ENCODE measurements around the gene SDC1.
A peak's percentile ranks its signal among the peaks of the same experiment; 100 is the strongest.

The SDC1 gene

DNA sequence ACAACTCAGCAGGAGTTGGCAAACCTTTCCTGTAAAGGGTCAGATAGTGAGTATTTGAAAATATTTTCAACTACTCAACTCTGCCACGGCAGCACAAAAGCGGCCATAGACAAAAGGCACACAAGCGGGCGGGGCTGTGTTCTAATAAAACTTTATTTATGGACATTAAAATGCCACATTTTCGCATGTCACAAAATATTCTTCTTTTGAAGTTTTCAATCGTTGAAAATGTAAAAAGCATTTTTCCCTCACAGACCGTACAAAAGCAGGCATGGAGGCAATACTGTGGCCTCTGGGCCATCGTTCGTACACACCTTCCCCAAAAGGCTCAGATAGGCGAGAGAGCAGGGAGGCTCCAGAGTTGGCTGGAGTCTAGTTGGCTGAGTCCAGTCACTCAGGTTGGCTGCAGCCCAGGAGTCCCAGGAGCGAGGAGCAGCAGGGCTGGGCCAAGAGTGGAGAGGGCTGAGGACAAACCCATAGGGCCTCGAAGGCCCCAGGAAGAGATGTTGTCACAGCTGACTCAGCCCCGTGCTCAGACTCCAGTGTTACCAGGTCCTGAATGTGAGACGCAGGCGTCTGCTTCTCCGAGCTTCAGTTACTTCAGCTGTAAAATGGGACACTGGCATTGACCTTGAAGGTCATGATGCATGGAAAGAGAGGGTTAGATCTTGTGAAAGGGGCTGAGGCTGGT, 42.5 kb downstream of the SDC1 start:
- DNase-seq = peak in 1 of 2 experiments; percentile 68

DNA sequence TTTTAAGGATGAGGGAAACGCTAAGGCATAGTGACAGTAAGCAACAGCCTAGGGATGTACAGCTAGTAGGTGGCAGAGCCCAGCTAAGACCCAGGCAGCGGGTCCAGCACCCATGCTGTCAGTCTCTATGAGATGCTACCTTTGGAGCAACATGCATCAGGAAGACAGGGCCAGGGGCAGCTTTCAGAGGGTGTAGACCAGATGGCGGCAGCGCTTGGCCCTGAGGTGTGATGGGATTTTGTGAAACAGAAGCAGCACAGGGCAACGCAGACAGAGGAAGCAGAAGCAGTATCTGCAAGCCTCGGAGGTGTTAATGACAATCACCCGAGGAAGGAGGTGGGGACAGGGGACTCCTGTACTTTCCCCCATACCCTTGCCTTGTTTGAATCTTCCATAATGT, 43.2 kb downstream of the SDC1 start:
- DNase-seq = no peak

DNA sequence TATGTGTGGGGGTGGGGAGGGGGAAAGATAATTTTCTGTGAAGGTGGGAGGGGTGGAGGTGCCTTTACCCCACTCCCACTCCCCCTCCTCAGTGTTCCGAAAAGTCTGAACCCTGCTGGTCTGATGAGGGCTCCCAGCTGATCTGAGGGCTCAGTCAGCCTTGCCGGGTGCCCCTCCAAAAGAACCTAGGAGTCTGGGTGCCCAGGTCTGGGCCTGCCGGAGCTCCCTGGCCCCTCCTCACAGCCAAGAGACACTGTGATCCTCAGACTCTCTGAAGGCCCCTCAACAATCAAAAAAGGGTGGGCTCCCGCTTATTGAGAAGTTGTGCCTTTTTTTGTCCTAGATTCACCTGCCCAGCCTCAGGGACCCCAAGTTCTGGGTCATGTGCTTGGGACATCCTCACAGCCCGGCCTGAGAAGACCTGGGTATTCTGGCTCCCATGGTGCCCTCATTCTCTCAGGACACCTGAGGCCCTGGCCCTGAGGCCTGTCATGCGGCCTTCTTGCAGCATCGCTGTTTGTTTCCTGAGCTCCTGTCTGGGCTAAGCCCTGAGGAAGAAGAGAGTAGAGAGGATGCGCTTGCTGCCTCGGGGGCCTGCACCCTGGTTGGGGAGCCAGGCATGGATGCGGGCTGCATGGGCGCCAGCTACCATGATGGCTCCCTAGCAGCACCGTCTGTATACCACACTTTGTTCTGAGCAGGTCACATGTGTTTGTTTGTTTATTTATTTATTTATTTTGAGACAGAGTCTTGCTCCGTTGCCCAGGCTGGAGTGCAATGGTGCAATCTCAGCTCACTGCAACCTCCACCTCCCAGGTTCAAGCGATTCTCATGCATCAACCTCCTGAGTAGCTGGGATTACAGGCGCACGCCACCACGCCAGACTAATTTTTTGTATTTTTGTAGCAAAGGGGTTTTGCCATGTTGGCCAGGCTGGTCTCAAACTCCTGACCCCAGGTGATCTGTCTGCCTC, 44.0 kb downstream of the SDC1 start:
- no peak for DNase-seq

DNA sequence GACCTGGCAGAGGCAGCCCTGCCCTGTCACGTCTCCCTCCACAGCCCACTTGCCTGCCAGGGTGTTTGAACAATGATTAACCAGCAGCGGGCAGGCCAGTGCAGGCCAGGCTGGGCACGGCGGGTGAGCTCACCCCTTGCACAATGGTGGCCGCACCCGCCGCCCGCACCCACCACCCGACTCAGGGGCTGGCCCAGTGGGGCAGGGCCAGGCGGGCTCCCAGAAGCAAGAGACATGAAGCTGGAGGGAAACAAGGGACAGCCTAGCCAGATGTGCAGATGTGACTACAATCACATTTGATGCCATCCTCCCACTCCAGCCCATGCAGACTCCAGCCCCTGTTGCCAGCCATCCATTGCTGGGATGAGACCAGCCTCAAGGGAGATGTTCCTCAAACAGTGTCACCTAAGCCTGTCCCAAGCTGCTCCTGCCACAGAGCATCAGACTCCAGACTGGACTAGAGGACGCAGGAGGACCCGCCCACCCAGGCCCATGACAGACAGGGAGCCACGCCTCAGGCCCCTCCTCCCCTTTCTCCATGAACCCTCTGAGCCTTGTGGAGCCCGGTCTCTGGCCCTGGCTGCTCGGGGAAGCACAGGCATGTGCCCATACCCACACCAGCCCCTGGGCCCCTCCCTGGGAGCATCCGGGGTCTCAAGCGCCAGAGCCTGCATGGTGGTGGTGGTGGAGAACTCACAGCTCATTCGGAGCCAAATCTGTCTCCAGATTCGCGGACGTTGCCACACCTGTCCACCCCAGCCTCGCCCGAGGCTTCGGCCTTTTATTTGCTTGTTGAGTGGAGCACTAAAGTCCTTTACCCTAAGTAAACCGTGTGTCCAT, 45.0 kb downstream of the SDC1 start:
- DNase-seq = no peak

DNA sequence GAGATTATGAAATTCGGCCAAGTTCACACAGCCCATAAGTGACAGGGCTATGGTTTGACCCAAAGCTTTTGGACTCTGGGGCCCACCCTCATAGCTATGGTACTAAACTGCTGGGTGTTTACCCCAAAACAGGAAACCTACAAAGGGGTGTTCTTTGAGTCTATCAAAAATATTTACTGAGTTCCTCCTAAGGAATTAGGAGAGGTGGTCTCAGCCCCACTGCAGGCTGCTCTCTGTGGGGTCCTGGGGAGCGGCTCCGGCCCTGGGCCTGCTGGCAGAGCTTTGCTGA, 45.5 kb downstream of the SDC1 start:
- no peak for DNase-seq

DNA sequence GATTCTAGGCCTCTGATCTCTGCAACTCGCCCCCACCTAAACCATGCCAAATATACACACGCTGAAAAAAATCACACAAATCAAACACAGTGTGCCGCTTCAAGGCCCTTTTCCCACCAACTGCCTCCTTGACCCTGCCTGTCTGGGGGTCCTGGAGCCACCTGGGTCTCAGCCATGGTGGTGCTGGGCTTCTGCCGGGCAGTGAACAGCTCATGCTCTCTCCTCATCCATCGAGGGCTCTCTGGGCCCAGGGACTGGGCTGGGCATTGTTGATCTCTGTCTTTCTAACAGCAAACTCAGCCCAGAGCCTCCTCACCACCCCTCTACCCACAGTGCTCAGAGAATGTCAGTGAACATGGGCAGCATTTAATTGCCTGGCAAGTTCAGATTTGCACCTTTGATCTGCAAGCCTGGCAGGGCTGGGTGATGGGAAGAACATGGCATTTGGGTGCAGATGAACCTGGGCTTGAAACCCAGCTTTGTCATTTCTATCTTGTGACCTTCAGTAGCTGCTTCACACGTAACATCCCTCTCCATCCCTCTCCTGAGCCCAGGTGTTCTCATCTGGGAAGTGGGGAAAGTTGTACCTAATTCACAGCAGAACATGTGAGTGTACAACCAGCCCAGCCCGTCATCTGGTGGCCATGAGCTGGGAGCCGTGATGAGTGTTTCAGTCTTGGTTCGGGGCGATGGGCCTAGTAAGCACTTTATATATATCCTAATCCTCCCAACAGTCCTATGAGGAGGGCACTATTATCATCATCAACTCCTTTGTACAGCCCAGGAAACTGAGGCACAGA, 46.1 kb downstream of the SDC1 start:
- no peak for DNase-seq

DNA sequence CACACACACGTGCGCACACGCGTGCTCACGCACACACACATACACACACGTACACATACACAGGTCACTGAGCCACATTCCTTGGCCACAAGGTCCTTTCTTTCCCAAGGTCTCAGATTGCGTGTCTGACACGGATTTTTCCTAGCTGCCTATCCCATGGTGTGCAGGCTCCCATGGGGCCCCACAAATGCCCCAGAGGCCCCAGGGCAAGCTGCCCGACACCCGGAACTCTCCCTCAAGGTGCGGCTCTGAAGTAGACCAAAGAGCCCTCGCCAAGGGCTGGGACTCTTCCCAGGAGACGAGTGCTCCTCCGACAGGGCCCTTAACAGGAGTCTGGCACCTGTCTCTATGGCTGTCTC, 46.7 kb downstream of the SDC1 start:
- DNase-seq = no peak

DNA sequence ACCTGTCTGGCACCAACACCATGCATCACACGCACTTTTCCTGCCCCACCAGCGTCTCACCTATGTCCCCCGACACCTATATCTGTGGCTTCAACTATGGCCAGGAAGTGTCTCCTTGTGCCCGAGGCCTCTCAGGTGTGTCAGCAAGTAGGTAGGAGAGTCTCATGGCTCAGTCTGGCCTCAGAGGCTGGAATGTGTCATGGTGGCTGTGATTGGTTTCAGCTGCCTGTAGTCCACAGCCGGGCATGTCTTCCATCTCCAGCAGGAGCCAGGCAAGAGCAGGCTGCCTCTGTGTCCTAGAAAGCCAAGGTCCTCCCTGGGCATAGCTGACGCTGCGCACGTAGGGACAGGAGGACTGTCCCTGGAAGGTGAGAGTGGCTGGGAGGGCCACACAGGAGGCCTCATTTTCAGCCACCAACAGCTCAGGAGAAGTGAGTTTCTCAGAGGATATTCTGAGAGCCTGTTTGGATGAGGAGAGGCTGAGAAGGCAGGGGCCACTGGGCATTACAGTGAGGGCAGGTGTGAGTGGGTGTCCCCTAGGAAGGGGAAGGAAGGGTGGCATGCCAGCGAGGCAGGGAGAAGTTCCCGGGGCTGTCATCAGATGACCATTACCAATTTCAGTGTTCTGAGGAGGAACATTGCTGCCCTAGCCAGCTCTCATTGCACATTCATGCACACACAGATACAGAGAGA, 47.2 kb downstream of the SDC1 start:
- DNase-seq = no peak

DNA sequence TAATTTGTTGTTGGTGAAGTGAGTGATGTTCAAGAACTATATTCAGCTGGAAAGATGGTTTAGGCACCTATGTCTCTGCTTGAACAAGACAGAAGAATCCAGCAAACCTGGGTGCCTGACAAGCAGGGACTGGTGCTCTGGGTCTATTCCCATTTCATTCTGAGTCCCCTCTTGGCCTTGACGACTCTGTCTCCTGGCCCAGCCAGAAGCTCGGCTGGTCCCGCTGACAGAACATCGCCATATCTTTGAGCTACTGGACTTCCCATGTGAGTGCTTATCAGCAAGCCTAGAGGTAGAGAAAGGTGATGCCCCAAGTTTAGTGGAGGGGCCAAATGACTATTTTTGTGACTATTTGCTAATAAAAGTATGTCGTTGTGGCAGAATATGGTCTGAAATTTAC, 48.2 kb downstream of the SDC1 start:
- no peak for DNase-seq

DNA sequence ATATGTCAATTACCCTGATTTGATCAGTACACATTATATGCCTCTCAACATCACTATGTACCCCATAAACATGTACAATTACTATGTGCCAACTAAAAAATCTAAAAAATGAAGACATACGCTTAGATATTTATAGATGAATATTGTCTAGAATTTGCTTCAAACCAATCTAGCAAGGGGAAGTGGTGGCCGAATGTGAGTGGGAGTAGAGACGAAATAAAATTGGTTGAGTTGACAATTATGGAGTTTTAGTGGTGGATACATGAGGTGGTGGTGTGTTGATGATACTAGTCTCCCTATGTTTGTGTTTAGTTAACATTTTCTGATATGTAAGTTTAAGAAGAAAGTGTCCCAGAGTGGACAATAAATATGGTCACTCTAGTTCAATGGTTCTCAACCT, 49.0 kb downstream of the SDC1 start:
- no peak for DNase-seq

DNA sequence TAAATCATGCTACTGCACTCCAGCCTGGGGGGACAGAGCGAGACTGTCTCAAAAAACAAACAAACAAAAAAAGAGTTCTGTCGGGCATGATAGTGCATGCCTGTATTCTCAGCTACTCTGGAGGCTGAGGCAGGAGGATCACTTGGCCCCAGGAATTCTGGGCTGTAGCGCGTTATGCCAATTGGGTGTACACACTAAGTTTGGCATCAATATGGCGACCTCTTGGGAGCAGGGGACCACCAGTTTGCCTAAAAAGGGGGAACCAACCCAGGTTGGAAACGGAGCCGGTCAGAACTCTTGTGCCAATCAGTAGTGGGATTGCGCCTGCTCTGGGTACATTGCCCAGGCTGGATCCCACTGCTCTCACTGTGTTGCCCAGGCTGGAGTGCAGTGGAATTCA, 49.7 kb downstream of the SDC1 start:
- no peak for DNase-seq

DNA sequence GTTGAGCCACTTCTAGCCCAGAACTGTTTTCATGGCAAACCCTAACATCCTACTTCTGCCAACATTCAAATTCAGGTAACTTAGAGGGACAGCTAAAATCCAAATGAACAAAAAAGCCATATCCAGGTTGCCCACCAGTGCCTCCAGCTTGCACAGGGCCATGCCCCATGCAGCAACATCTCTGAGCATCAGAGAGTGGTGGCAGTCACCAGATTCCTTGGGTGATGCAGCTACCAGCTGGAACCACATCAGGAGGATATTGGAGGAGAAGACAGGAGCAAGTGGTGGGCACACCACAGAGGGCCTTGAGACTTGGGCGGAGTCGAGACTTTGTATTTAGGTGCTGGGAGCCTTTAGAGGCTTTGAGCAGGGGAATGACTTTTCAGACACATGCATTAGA, 50.5 kb downstream of the SDC1 start:
- DNase-seq = no peak

DNA sequence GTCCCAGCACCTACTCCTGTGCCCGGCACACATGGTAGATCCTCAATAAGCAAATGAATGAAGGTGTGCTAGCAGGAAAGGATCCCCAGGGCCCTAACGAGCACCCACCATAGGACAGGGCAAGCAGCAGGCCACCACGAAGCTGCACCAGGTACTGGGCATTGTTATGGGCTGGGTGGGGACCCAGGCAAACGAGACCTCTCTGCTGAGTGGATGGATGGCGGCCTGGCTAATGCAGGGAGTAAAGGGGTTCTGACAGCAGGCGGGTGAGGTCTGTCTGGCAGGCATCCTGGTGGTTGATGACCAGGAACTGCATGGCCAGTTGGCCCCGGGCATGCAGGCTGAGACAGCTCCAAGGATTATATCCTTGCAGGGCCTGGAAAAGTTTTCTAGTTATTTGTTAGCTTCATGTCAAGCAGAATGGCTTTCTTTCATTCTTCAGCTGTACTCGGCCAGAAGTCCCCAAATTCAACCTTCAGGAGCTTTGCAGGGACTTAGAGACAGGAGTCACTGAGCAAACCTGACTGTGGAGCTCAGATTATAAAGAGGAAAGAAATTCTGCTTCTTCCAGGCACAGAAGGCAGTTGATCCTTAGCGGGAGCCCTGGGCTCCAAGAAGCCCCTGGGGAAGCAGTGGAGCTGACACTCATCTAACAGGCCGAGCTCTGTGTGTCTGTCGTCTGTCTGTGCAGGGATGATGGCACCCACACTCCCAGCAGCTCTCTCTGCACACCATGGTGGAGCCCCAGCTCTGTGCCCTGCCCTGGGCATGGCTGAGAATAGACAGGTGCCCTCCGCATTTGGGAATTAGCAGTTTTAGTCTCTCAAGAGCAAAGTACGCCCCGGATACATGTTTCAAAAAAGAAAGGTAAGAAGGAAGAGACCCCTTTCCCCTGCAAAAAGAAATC, 51.2 kb downstream of the SDC1 start:
- no peak for DNase-seq

DNA sequence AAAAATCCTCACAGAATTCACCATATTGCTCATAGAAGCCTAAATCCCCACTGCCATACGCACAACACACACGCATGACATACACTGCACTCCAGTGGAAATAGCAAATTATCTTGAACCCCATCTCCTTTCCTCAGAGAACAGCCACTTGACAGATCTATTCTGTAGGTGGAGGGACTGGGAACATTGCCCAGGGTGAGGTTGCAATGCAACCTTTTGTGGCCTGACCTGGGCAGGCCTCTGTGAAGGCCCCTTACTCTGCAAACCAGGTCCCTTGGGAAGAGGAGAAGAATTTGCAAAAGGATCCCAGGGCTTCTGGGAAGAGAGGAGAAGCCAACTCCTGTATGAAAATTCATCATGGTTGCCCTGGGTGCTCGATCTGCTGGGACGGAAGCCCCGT, 51.9 kb downstream of the SDC1 start:
- no peak for DNase-seq

DNA sequence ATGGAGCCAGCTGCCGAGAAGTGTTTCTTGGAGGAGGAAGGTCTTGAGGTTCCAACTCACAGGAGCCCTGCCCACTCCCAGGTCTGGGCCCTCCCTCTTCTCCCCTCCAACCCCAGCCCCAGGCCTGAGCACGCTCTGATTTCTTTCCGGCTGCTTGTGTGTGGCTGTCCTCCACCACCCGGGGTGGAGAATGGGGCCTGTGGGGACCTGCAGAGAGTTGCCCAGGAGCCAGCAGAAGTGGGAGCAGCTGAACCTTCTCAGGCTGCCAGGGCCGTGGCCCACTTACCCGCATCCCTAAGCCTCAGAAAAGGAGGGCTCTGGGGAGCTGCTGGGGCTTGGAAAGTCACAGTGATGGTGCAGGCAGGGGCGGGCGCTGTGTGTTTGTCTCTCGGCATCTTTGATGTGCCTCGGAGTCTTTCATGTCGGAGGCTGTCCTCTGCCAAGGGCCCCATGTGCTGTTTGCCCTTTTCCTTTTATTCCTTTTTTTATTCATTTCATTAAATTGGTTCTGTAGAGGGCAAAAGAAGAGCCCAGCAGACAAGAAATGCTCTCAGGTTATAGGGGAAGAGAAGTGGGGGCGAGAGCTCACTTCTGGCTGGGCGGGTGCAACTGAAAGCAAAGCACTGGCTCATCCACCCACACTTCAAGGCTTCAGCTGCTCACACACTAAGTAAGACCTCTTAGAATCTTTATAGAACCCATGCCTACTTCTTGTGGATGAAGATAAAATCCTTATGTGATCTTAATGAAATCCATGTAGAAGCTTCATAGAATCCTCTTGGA, 52.5 kb downstream of the SDC1 start:
- no peak for DNase-seq

DNA sequence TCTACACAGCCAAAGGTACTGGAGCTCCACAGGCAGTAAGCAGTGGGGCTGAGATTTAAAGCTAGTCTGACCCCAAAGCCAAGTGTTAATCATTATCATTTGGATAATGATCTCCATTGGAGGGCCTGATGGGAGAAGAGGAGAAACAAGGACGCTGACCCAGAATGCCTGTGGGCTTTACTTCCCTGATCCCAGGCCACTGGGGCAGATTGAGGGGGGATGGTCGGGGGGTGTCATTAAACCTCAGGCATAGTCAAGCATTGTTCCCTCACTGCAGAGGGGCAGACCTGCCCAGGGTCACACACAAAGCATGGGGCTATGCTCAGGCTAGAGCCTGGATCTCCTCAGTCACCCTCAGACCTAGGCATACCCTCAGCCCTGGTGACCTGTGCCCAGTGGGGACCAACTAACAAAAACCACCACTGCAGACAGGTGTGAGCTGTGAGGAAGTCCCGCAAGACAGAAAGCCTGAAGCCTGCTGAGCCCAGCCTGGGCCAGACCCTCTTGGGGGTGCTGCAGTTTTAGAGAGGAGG, 53.4 kb downstream of the SDC1 start:
- no peak for DNase-seq

DNA sequence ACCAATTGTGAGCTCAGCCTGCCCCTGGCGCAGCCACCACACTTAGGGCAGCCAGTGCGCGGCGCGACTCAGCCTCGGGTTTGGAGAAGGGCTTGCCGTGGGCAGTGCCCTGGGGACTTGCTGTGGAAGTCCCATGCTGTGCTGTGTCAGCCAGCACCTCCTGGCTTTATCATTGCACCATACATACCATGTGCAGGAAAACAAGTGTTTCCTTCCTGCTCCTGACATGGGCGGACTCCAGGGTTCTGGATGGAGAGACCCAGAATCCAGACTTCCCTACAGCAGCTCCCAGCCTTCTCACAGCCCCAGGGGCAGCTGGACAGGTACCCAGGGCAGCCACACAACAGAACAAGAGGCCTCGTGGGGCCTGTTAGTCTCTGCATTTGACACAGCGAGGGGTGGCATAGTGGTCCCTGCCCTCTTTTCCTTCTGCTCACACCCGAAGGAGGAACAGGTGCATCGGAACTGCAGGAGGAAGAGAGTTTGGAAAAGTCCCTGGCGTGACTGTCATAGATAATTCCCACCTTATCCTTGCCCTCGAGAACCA, 54.2 kb downstream of the SDC1 start:
- DNase-seq = no peak

DNA sequence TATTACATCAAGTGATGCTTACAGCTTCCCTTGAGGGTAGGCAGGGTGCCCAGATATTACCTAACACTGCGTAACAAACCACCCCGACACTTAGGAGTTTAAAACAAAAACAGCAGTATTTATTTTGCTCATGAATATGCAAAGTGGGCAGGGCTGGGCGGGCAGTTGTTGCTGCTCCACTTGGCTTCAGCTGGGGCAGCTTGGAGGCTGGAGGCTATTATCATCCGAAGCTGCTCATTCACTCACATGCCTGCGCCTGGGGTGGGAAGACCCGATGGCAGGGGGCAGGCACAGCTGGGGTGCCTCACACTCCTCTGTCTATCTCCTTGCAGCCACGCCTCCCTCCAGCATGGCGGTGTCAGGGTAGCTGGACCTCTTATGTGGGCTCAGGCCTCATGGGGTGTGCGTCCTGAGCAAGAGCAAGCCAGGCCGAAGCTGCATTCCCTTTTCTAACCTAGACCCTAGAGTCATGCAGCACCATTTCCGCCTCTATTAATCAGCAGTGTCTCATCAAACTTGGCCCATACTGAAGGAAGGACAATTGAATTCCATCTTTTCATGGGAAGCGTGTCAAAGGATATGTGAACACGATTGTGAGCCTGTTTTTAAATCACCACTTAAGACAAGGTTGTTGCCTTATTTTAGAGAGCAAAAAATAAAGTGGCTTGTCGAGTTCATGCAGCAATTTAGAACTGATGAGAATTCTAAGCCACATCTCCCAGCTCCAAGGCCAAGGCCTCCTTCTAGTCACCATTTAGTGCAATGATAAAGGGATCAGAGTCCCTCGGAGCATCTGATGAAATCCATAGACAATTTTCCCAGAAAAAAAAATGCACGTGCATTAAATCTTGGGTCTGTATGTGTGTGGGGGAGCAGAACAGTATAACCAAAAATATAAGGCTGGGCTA, 54.9 kb downstream of the SDC1 start:
- DNase-seq = no peak
